Activated CD8-positive, alpha-beta memory T cell treated with anti-CD3 and anti-CD28 coated beads for 4 hours (primary cell): ENCODE data around the gene COL4A6.
"Not testable (repeated sequence)": the region's sequence is repeated elsewhere in the genome, so short reads cannot be mapped to it uniquely, and the experiment has no call there.

ENCODE experiments used
- DNase-seq, 2 donors: peaks; one replicate each; pipeline ENCODE4 v3.0.0-alpha.2; 2020; ENCODE audit warnings: low read depth in 2 of 2

COL4A6 gene

GRCh38 chrX:108399418-108400165 lies 38.6 kb downstream of the COL4A6 start:
- no peak for DNase-seq

GRCh38 chrX:108397627-108398391 lies 40.4 kb downstream of the COL4A6 start:
- no peak for DNase-seq

- DNase-seq: no peak
These were observed 41.2 kb downstream of the COL4A6 start for GRCh38 chrX:108396986-108397385.

DNA sequence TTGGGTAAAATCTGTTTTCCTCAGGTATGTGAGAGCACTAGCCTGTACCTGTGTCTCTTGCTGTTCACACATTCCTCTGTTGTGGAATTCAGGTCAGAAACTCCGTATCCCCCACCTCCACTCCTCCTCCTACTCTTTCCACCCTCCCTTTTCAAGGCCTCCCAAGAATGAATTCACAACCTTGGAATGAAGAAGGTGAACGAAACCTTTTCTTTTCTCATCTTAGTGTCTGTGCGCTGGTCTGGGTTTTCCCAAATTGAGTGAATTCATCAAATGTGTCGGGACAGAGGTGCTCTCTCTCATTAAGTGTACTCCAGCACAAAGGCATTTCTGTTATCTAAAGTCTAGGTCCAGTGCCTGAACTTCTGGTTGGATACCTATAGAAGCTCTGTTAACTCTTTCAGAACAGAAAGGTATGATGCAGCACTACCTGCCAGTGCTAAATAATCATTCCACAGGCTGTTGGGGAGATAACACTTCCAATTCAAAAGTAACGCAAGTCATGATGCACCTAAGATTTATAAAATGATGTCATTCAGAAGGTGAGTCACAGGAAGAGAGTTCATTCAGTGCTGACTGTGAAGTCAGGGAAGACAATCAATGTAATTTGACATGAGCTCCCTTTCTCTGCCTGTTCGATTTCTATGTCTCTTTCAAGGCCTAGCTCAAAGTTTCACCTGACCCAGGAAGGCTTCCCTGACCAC lies 41.9 kb downstream of the COL4A6 start:
- no peak for DNase-seq

- DNase-seq: not testable (repeated sequence)
These were observed 47.1 kb downstream of the COL4A6 start for GRCh38 chrX:108390976-108391717.

- no peak for DNase-seq
These were observed 53.4 kb downstream of the COL4A6 start for GRCh38 chrX:108384783-108385182.

DNA sequence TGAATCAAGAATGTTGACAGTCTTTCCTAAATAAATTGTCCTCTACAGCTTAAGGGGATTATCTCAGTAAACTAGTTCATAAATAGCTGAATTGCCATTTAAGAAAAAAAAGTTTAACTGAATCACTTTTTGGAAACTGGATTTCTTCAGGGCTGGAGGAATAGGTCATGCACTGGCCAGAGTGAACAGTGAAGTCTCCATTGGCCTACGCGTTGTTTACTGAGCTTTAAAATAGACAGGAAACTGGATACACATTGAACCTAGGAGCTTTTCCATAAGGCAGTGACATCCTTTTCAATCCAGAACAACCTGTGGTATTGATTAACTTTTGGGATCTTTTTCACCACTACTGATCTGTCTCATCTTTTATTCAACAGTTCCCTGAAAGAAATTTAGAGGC lies 58.0 kb downstream of the COL4A6 start:
- no peak for DNase-seq

GRCh38 chrX:108376821-108377220 lies 61.4 kb downstream of the COL4A6 start:
- not testable (repeated sequence) for DNase-seq

- DNase-seq: not testable (repeated sequence)
These were observed 62.6 kb downstream of the COL4A6 start for GRCh38 chrX:108375591-108375990.

DNA sequence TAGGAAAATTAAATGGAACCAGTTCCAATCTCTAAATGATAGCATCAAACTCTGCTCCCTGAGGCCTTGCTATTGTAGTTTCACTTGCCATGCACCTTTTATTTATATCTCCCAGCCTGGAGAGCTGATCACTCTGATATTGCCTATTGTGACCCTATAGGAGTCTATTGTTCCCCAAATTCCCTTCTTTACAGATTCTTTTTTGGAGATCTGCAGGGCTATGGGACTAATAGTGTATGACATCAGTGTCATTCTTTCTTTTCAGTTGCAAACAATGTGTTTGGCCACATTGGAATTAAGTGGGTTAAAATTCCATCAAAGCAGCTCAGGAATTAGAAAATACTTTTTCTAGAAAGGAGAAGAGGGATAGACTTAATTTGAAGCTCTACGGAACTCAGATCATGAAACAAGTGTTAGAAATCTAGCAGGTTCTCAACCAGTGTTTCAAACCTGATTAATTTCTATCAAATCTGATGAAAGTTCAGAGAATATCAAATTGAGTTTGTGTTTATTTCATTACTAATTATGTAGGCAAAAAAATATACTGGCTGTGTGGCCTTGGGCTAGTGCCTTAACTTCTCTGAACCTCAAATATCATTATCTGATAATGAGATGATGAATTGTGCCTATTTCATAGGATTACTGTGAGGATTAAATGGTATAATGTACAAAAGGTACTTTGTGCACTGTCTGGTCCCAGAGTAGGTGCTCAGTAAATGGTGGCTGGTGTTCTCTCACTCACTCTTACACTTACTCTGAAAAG lies 71.4 kb downstream of the COL4A6 start:
- DNase-seq: no peak

DNA sequence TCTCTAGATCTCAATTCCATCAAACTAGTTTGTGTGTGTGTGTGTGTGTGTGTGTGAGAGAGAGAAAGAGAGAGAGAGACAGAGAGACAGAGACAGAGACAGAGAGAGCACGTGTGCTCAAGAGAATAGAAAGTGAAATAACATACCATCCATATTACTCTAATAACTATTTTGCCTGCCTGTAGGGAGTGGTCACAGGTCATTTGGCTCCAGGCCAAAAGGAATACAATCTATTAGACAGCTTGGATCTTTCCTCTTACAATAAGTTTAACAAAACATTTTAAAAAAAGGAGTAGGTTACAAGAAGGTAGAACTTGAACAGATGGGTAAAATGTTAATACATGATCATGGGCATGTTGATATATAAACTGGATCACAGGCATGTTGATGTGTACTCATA lies 76.2 kb downstream of the COL4A6 start:
- no peak for DNase-seq

DNA sequence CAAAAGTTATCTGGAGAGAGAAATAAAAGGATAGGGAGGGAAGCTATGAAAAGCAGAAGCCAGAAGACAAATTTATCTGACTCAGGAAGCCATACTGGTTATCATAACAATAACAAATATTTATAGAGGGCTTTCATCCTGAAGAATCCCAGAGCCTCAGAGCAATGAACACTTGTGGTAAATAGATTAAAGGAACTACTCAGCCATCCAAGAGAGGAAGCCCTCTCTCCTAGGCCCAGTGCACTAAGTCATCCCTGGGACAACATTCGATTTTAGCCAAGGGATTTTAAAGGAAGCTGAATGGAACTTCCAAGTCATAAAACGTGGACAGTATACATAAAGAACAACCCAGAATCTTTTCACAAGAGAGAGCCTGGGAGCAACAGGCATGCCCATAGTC lies 76.9 kb downstream of the COL4A6 start:
- DNase-seq: no peak

GRCh38 chrX:108359806-108360602 lies 78.2 kb downstream of the COL4A6 start:
- DNase-seq: no peak

GRCh38 chrX:108353452-108353851 lies 84.8 kb downstream of the COL4A6 start:
- DNase-seq: no peak

- no peak for DNase-seq
These were observed 89.0 kb downstream of the COL4A6 start for GRCh38 chrX:108349210-108349609.

- DNase-seq: no peak
These were observed 89.7 kb downstream of the COL4A6 start for GRCh38 chrX:108348525-108348924.

DNA sequence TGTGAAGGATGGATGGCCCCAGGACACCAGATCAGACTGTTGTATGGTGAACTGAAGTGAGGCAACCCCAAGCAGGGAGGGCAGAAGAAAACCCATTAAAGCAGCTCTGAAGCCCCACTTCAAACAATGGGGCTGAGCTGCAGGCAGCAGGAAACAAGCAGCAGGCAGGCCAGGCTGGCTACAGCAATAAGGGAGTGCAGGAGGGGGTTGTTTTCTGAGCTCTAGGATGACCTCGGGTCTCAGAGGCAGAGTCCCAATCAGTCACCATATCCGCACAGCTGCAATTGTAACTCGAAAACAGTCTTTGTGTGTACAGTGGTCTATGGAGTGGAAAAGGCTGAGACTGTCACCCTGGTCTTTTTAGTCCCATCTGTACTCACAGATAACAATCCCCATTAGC lies 90.4 kb downstream of the COL4A6 start:
- no peak for DNase-seq

DNA sequence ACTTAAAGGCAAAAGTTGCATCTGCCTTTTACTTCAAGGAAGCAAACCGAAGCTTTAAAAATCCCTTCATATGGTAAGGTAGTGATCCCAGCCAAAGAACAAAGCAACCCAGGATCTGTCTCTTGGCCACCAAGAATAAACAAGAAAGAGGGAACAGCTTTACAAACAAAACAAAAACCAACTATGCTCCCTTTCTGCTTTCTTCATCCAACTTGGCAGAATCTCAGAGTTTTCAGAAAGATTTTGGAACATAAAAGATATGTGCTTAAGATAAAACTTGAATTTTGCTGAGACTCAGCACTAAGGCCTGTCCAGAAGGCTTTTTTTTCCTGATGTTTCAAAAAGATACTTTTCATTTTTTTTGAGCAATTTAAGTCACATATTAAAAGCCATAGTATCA lies 94.0 kb downstream of the COL4A6 start:
- DNase-seq: no peak

DNA sequence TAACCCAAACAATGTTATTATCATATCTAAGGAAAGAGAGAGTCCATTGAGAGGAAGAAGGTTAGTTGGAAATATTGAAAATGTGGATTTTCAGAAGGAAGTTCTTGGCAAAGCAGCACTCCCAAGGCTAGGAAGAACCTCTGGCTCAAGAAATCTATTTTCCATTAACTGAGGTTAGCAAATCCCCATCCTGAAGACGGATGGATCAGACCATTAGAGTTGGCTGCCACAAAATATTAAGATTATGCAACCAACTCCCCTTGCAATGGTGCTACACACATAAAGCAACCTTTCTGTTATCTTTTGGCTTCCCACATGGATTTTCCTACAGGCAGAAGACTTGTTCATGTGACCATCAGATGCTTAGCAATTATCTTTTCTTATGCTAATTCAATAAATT lies 96.3 kb downstream of the COL4A6 start:
- DNase-seq: no peak

- DNase-seq: no peak
These were observed 105.9 kb downstream of the COL4A6 start for GRCh38 chrX:108332281-108332680.
